ENCODE results near the gene XPOT.

The XPOT gene

DNA sequence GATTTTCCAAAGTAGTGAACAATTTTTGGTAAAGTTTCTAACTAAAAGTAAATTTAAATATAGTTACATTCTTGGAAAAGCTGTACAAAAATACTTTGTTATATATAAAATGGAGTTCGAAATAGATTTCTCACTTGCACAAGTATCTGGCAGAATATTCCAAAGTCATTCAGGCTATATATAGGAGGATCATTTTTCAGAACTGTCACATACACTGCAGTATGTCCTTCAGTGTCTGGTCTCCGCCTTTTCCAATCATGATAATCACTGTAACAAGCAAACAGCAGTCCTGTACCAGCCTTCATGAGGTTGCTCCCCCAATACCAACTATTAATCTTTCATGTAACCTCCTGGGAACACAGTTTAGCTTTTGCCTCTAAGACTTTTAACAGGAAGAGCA, 66.3 kb downstream of the XPOT start:
- no peak for DNase-seq

DNA sequence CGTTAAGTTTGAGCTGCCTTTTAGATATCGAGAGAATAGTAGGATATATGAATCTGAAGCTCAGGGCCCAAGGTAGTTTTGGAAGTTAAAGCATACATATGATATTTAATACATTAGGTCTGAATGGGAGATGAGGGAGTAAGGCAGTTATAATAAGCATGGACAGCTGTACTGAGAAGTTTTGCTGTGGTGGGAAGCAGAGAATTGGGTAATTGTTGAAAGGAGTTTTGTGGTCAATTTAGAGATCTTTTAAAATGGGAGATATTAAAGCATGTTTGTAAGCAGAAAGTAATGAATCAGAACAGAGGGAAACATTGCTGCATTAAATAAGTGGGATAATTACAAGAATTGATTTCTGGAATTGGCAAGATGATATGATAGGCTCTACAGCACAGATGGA, 69.0 kb downstream of the XPOT start:
- DNase-seq: no peak

DNA sequence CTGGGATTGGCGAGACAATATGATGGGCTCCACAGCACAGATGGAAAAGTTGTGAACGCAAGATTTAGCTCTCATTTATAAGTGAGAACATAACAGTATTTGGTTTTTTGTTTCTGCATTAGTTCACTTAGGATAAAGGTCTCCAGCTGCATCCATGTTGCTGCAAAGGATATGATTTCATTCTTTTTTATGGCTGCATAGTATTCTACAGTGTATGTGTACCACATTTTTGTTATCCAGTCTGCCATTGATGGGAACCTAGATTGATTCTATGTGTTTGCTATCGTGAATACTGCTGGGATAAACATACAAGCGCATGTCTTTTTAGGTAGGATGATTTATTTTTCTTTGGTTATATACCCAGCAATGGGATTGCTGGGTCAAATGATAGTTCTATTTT, 71.3 kb downstream of the XPOT start:
- DNase-seq: no peak

DNA sequence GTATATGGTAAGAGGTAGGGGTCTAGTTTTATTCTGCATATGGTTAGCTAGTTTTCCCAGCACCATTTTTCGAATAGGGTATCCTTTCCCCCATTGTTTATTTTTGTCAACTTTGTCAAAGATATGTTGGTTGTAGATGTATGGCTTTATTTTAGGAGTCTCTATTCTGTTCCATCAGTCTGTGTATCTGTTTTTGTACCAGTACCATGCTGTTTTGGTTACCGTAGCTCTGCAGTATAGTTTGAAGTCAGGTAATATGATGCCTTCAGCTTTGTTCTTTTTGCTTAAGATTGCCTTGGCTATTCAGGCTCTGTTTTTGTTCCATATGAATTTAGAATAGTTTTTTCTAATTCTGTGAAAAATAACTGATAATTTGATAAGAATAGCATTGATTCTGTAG, 72.7 kb downstream of the XPOT start:
- no peak for DNase-seq

DNA sequence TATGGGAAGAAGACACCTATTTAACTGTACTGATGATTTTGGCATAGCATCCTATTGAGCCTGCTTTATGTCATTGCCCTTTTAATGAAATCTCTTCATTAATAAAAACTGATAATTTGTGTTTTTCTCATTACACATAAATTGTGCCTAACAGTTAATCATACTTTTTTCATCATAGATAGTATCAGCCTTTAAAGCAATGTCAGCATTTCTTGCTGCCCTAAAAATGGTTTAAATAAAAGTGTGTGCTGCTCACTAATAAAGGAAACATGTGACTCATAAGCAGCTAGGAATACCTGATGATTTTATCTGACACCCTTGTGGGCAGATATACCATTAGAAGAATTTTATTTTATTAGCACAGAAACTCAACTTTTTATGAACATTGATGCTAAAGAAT, 74.5 kb downstream of the XPOT start:
- DNase-seq: no peak

DNA sequence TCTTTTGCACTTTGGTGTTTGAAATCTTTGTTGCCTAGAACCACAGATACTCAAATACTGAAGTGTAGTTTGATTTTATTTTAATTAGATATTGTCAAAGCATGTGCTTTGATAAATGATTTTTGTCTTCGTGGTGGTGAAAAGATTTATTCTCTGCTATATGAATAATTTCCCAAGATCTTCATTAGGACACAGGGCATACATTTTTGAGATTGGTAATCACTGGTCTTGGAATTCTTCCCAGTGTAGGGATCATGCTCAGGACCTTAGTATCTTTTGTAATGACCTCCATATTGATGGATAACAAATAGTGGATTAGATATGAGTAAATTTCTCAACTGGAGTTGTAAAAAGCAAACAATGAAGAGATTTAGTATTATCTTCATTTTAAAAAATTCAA, 76.0 kb downstream of the XPOT start:
- no peak for DNase-seq

DNA sequence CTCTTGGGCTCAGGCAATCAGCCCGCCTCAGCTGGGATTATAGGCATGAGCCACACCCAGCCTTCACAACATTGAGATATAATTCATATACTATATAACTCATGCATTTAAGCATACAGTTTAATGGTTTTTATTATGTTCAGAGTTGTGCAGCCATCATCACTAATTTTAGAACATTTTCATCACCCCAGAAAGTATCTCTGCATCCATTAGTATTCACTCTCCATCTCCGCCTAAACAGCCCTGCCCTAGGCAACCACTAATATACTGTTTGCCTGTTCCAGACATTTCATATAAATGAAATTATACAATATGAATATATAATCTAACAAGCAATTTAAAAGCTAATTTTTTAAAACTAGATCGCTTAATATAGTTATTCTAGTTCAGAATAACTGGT, 82.5 kb downstream of the XPOT start:
- DNase-seq: no peak

DNA sequence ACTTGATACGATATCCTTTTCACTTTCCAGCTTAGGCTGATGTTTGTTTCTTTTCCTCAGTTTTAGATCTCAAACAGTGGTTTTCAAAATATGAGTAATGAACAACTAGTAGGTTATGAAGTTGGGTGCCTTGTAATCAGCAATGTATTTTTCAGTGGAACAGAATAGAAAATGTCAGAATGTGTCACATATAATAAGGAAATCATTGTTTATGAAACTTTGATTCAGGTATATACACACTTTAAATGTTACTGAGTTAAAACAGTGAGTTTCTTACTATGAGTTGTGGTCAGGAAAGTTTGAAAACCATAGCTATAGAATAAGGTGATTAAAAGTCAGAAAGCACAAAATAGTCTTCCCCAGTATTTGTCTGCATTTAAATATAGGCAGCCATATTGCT, 87.5 kb downstream of the XPOT start:
- DNase-seq: no peak

DNA sequence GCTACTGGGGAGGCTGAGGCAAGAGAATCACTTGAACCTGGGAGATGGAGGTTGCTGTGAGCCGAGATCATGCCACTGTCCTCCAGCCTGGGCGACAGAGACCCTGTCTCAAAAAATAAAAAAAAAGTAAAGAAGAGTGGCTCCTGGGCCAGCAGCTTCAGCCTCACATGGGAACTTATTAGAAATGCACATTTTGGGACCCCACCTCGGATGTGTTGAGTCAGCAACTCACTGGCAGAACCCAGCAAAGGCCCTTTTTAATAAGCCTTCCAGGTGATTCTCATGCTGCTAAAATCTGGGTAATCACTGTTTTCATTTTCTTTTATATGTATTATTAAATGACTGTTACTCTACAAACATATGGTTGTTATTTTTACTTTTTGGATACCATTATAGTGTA, 89.3 kb downstream of the XPOT start:
- DNase-seq: no peak

DNA sequence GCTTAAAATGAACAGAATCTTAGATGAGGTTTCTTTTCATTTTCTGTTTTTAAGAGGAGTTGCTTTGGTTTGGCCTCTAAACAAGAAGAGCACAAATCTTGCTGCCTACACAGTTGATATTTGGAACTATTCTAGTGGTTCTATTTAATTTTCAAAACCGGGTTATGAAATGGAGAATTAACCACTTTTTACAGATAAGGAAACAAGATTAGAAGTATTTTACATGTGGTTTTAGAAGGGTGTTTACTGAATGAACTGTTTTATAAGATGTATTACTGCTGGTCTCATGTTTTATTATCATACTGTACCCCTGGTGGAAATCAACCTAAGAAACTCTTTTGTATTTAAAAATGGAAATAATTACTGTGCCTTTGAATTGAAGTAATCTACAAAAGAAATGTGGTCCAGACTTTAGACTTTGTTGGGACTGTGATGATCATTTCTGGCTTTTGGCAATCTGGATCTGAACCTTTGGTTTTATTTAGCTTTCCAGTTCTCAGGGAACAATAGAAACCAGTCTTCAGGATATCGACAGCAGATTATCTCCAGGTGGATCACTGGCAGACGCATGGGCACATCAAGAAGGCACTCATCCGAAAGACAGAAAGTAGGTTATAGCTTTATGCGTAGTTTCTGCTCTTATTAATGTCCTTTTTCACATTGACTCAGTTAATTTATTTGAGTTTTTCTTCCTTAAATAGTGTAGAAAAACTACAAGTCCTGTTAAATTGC, 91.0 kb downstream of the XPOT start:
- peak in 1 of 2 donors; percentile 29 for DNase-seq

DNA sequence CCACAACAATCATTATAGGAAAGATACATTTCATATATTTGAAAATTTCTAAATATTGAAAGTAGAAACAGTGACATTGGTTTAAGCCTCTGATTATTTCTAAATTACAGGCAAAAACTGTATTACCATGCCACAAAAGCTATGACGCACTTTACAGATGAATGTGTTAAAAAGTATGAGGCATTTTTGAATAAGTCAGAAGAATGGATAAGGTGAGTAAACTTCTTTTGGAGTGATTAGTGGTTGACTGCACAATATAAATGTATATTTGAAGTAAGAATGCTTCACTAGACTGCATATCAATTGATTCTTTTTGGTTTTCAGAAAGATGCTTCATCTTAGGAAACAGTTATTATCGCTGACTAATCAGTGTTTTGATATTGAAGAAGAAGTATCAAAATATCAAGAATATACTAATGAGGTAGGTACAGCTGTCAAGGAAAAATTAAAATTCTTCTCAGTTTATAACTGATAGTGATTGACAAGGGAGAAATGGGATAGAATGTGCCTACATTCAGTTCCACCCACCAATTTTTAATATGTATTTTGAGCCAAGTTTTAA, 92.7 kb downstream of the XPOT start:
- no peak for DNase-seq

DNA sequence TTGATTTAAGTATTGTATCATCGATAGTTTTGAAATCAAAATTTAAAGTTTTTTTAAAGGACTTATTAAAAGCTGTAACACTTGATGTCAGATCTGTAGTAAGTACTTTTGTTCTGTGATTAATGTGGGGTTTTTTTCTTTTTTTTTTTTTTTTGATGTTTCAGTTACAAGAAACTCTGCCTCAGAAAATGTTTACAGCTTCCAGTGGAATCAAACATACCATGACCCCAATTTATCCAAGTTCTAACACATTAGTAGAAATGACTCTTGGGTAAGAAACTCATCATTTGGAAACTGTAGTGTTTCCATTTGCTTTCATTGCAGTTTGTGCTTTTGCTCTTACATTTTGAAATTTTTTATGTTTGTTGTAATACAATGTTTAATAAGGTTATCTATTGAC, 93.3 kb downstream of the XPOT start:
- DNase-seq: no peak

DNA sequence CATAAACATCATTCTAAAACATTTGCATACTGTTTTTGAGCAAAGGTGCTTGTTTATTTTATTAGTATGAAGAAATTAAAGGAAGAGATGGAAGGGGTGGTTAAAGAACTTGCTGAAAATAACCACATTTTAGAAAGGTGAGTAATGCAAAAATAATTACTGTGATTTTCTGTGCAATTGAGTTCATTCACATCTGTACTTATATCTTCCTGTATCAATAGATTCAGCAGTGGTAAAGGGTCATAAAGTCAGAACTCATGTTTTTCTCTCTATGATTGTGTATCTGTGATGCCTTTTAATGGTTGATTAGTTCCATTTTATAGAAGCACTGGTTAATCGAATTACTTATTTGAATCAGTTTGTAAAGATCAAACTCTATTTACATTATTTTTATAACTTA, 93.7 kb downstream of the XPOT start:
- no peak for DNase-seq

DNA sequence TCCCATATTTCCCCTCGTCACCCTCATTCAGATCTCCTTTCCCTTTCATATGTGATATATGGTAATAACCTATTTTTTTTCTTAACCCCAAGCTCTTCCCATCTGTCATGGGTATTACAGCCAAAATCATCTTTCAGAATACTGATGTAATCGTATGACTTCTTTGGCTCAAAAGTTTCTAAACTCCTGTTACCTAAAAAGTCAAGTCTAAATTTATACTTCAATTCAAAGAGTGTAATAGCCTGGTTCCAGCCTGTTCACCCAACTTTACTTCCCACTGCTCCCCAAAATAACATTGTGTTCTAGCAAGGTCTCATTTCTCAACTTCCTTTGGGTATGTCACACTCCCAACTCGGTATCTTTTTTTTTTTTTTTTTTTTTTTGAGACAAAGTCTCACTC, 96.2 kb downstream of the XPOT start:
- DNase-seq: no peak

Measured in CD4-positive, alpha-beta T cell treated with Interleukin-4 for 1 hour (primary cell).